HG03196 (cell line): ENCODE data around the gene PHTF2.

ENCODE experiments used
- ATAC-seq: cut with Tn5 transposase; IDR thresholded peaks from one replicate; pipeline ENCODE4 v1.9.1; 2021; ENCODE audit not compliant: unreplicated experiment

The PHTF2 gene

GRCh38 chr7:77918676-77919075, 120.1 kb downstream of the PHTF2 start:
- ATAC-seq: no peak

GRCh38 chr7:77923419-77923818, 124.8 kb downstream of the PHTF2 start:
- no peak for ATAC-seq

DNA sequence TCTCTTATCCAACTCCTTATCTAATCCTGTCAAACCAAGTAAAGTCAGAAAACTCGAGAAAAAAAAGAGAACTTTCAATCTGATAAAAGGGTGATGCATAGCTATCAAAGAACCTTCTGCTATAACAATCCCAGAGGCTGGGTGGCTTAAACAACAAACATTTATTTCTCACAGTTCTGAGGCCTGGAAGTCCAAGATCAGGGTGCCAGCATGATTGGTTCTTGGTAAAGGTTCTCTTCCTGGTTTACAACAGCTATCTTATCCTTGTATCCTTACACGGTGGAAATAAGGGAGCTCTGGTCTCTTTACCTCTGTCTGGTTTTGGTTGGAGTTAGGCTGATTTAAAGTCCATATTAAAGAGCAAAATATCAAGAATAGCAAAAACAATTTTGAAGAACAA, 131.9 kb downstream of the PHTF2 start:
- no peak for ATAC-seq

GRCh38 chr7:77931841-77932240, 133.3 kb downstream of the PHTF2 start:
- ATAC-seq: no peak

DNA sequence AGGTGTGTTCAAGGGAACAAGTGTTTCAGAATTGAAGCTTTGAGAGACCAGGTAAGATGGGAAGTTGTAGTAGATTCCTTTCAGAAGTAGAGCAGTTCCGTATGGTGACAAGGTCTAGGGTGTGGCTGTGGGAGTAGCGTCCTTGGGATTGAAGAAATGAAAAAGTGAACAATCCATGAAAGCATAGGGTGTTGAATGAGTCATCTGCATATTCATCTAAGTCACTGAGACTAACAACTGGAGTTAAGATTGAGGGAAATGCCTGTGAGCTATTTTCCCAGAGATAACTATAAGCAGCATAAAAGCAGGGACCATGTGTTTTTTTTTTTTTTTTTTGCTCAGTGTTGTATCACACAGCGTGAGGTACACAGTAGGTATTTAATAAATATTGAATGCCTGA, 134.8 kb downstream of the PHTF2 start:
- ATAC-seq: no peak

DNA sequence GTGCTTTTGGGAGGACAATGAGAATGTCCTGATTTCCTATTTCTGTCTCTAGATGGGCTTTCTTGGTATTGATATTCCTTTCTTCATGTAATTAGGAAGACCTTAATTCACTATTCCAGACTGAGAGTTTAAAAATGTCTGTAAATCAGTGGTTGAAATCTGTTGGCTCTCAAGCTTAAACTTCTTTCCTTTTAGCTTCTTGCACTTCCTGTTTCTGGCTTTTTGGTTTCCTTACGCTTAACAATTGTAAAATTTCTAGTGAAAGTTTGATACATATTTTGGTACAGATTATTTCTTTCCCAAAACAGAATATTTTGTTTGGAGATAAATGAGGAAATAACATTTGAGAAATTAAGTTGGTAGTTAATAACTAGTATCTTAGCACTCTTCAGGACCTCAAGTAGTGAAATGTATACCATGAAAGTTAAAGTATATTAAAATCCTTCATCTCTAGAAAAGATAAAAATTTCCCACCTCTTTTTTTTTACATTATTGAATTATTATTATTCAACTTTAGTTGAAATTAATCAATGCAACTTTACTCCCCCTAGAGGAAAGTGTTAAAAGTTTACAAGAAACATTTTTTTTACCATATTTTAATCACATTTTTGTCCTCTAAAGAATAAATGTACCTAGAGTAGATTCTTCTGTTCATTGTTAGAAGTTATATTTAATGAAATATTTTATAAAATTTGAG, 137.2 kb downstream of the PHTF2 start:
- ATAC-seq: no peak

DNA sequence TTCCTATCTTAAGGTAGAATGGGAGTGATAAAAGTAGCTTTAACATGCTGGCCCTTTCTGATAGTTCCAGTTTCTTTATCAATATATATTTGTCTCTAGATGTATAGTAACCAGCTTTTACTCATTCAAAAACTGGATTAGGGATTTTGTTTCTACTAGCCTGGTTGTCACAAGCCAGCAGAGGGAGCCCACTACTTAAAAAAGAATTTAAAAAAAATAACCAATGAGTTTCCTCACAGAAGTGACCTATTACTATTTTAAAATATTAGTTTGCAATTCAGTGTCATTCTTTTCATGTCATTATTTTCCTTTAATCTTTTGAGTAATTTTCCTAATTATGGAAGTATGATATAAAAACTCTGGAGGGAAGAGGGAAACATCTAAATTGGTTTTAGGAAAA, 142.1 kb downstream of the PHTF2 start:
- no peak for ATAC-seq

GRCh38 chr7:77942431-77942830, 143.9 kb downstream of the PHTF2 start:
- no peak for ATAC-seq

- ATAC-seq: no peak
Measured at GRCh38 chr7:77944183-77945182, 145.9 kb downstream of the PHTF2 start.

DNA sequence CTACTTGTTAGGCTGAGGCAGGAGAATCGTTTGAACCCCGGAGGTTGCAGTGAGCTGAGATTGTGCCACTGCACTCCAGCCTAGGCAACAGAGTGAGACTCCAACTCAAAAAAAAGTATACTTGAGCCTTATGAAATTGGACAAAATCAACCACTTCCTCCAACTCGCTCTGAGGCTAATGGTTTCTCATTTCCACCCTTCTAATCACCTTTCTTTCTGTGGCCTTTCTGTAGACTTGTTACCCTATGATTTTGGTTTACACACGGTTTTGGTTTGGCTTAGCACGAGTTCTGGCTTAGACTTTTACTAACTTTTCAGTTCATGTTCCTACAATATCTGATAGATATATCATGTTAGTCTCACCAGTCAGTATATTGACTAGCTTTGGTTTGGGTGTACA, 152.0 kb downstream of the PHTF2 start:
- no peak for ATAC-seq

- no peak for ATAC-seq
Measured at GRCh38 chr7:77954773-77955555, 156.4 kb downstream of the PHTF2 start.

DNA sequence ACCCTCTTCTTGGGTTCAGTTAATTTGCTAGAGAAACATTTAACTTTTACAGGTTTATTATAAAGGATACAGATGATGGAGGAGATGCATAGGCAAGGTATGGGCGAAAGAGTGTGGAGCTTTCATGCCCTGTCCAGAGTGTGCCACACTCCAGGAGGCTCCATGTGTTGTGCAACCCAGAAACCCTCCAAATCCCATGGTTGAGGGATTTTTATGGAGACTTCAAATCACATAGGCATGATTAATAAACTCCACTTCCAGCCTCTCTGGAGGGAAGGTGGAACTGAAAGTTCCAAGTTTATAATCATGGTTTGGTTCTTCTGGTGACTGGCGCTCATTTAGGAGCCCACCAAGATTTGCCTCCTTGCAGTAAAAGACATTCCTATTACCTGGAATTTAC, 159.9 kb downstream of the PHTF2 start:
- ATAC-seq: no peak

DNA sequence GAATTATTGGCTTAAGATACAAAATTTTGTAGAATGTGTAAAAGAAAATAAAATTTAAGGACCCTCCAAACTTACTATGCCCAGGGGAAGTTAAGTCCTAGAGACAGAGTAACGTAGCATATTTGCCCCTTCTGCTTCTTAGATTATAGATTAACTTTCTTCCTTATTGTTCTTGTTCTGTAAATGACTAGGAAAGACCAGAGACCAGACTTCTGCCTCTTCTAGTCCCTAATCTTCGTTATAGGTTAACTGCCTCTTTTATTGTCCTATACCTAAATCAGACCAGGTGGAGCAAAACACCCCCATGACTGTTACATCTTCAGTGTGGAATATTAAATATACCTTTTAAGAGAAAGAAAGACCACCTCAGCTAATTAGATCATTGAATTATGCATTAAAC, 160.5 kb downstream of the PHTF2 start:
- ATAC-seq: no peak

- no peak for ATAC-seq
Measured at GRCh38 chr7:77960336-77960735, 161.8 kb downstream of the PHTF2 start.

DNA sequence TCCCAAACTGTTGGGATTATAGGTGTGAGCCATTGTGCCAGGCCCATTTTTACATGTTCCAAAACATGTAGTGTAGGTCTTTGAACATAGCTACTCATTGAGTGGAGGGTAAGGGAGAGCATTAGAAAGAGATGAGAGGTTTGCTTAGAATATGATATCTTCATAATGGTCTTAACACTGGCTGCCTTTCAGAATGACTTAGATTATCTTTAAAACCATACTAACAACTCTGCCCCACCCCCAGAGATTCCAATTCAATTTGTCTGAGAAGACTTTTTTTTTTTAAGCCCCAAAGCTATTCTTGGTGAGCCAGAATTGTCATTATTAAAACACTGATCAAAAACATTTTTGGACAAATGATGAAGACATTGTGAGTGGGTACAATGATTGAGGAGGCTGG, 168.9 kb downstream of the PHTF2 start:
- ATAC-seq: no peak

GRCh38 chr7:77971726-77972125, 173.2 kb downstream of the PHTF2 start:
- no peak for ATAC-seq

DNA sequence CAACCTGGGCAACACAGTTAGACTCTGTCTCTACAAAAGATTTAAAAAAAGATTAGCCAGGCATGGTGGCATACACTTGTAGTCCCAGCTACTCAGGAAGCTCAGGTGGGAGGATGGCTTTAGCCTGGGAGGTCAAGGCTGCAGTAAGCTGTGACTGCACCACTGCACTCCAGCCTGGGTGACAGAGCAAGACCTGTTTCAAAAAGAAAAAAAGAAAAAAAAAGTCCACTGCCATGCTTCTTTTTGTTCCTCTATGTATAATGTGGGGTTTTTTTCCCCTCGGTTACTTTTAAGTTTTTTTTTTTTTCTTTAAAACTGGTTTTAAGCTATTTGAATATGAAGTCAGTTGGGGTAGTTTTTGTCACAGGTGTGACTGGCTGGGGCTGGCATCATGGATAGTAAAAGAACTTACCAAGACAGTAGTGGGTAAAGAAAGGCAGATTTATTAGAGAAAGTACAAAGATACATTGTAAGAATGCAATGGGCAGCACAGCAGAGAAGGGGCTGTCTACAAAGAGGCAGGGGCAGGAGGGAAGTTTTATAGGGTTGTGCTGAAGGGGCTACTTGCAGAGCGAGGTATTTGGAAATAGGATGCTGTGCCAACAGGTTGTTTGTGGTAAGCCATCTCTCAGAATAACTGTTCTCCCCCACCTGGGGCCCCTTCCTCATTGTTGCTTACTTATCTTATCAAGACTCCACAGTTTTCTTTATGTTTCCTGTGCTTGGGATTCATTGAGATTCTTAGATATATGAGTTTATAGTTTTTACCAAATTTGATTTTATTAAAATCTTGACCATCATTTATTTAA, 177.3 kb downstream of the PHTF2 start:
- ATAC-seq: no peak

- no peak for ATAC-seq
Measured at GRCh38 chr7:77979219-77979618, 180.6 kb downstream of the PHTF2 start.

- no peak for ATAC-seq
Measured at GRCh38 chr7:77980087-77980713, 181.6 kb downstream of the PHTF2 start.

- ATAC-seq: no peak
Measured at GRCh38 chr7:77982926-77983550, 184.5 kb downstream of the PHTF2 start.
